SU-DHL-6 (cell line): ENCODE measurements around the gene RHEX.

ENCODE experiments used
- H2AFZ ChIP-seq: fragments of 200-600 bp; sonication (generic); 2 replicates; pipeline ENCODE4 v1.6.1; 2014; ENCODE audit warnings: low read depth, mild to moderate bottlenecking, moderate library complexity, mixed read lengths, antibody characterized with exemption, low read length; ENCODE audit not compliant: severe bottlenecking
- H3F3A ChIP-seq: fragments of 200-600 bp; shearing (Covaris generic); 2 replicates; pipeline ENCODE4 v1.6.0; 2016; ENCODE audit warnings: antibody characterized with exemption, mild to moderate bottlenecking; ENCODE audit not compliant: insufficient read depth
- H3K27ac ChIP-seq: fragments of 200-600 bp; sonication (generic); 2 replicates; pipeline ENCODE4 v1.5.1; 2016; ENCODE audit warnings: low read depth, mild to moderate bottlenecking, low read length, moderate library complexity, mixed read lengths
- H3K27me3 ChIP-seq: fragments of 200-600 bp; sonication (generic), shearing (Covaris generic); 2 replicates; pipeline ENCODE4 v1.6.0; 2014; ENCODE audit warnings: mild to moderate bottlenecking, low read length
- H3K36me3 ChIP-seq: fragments of 200-600 bp; sonication (generic); 2 replicates; pipeline ENCODE4 v1.6.1; 2014; ENCODE audit warnings: mild to moderate bottlenecking, low read length, mixed read lengths
- H3K4me2 ChIP-seq: fragments of 300-600, 200-600 bp; shearing (Covaris generic), sonication (generic); 2 replicates; pipeline ENCODE4 v1.6.0; 2014; ENCODE audit warnings: low read length, low read depth, mild to moderate bottlenecking; ENCODE audit not compliant: poor library complexity, severe bottlenecking
- H3K4me3 ChIP-seq: fragments of 200-600 bp; sonication (generic); 2 replicates; pipeline ENCODE4 v1.5.1; 2014; ENCODE audit warnings: antibody characterized with exemption, low read length, mild to moderate bottlenecking, mixed read lengths; ENCODE audit not compliant: insufficient read depth, poor library complexity, severe bottlenecking
- H3K79me2 ChIP-seq: fragments of 200-600 bp; sonication (generic); 2 replicates; pipeline ENCODE4 v1.6.1; 2014; ENCODE audit warnings: mild to moderate bottlenecking, low read length, moderate library complexity; ENCODE audit not compliant: insufficient read depth
- H3K9ac ChIP-seq: fragments of 200-600 bp; sonication (generic); 2 replicates; pipeline ENCODE4 v1.7.0; 2014; ENCODE audit warnings: mild to moderate bottlenecking, low read length
- H3K9me2 ChIP-seq: fragments of 200-600 bp; sonication (generic); replicated peaks from 2 replicates; pipeline ENCODE4 v1.6.1; 2014; ENCODE audit warnings: low read length; ENCODE audit not compliant: insufficient read depth
- H3K9me3 ChIP-seq: fragments of 200-600 bp; sonication (generic); 2 replicates; pipeline ENCODE4 v1.6.1; 2014; ENCODE audit warnings: low read length, mixed read lengths; ENCODE audit not compliant: insufficient read depth
- H4K20me1 ChIP-seq: fragments of 200-600 bp; sonication (generic); 2 replicates; pipeline ENCODE4 v1.6.1; 2014; ENCODE audit warnings: low read depth, mild to moderate bottlenecking, antibody characterized with exemption, low read length, moderate library complexity, mixed read lengths
- EZH2phosphoT487 ChIP-seq: fragments of 200-600 bp; sonication (generic), shearing (Covaris generic); conservative IDR thresholded peaks from 2 replicates; pipeline ENCODE4 v1.6.1; 2018; ENCODE audit warnings: mild to moderate bottlenecking, antibody characterized with exemption, low read length, moderate library complexity, mixed read lengths
- TF ChIP-seq, protein P1 (sequence below): fragments of 200-600 bp; sonication (generic); IDR thresholded peaks from one replicate; pipeline ENCODE4 v1.5.1; 2017; ENCODE audit warnings: antibody characterized with exemption, mild to moderate bottlenecking, low read length, moderate library complexity; ENCODE audit not compliant: insufficient read depth, poor library complexity, severe bottlenecking

The RHEX gene

DNA sequence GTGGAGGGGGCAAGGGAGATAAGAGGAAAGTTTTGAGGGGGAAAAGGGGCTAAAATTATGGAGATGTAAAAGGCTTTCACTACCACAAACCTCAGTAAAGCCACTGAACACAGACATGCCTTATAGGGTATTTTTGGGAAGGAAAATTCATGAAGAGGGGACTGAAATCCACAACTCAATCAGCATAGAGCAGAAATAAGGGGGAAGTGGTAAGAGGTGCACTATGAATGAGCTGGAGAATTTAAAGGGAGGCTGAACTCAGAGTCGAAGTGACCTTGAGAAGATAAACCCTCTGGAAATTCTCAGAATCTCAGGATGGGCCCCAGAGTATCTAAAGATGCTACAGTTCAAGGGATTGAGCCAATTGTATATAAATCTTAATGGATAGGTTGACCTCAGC is 15.3 kb downstream of the RHEX start:
- Histone ChIP-seq H3K27ac (no peak overlapping the region; the same call in 1 of the 2 replicates), H3F3A (peaks cover 3% of the 10 kb centered on the region; the same call in 1 of the 2 replicates), H4K20me1 (no peaks in the 10 kb centered on the region), H3K9me3 (no peaks in the 10 kb centered on the region), H3K79me2 (0 out of 2 replicates have a peak, but pooled peaks cover 8% of the 10 kb centered on the region), H3K36me3 (0 out of 2 replicates have a peak, but pooled peaks cover 3% of the 10 kb centered on the region), H3K4me3 (no peak overlapping the region), H3K9me2 (no peaks in the 10 kb centered on the region), H3K9ac (no peak overlapping the region), H2AFZ (no peak overlapping the region), H3K27me3 (no peaks in the 10 kb centered on the region), H3K4me2 (no peak overlapping the region)
- TF ChIP-seq, protein P1, sequence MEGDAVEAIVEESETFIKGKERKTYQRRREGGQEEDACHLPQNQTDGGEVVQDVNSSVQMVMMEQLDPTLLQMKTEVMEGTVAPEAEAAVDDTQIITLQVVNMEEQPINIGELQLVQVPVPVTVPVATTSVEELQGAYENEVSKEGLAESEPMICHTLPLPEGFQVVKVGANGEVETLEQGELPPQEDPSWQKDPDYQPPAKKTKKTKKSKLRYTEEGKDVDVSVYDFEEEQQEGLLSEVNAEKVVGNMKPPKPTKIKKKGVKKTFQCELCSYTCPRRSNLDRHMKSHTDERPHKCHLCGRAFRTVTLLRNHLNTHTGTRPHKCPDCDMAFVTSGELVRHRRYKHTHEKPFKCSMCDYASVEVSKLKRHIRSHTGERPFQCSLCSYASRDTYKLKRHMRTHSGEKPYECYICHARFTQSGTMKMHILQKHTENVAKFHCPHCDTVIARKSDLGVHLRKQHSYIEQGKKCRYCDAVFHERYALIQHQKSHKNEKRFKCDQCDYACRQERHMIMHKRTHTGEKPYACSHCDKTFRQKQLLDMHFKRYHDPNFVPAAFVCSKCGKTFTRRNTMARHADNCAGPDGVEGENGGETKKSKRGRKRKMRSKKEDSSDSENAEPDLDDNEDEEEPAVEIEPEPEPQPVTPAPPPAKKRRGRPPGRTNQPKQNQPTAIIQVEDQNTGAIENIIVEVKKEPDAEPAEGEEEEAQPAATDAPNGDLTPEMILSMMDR, result no peak
- no peak for TF ChIP-seq EZH2phosphoT487

DNA sequence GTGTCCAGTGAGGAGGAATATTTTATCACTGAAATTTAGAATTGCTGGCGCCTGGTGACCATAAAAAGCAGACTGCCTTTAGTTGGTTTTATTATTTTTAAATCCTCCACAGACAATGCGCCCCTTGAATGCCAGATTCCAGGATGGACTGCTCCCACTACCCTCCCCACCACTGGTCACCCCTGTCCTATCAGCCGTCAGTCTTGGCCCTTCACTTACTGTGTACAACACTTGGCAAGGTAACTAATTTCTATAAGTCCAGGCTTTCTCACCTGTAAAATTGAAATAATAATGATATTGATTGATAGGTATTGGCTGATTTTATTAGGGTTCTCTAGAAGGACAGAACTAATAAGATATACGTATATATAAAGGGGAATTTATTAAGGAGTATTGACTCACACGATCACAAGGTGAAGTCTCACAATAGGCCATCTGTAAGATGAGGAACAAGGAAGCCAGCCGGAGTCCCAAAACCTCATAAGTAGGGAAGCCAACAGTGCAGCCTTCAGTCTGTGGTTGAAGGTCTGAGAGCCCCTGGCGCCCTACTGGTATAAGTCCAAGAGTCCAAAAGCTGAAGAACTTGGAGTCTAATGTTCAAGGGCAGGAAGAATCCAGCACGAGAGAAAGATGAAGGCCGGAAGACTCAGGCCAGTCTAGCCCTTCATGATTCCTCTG is 17.8 kb downstream of the RHEX start:
- no peak overlapping the region for H3K4me2 ChIP-seq
- 0 out of 2 replicates have a peak, but pooled peaks cover 3% of the 10 kb centered on the region for H3K36me3 ChIP-seq
- H3K9me2 ChIP-seq, result no peaks in the 10 kb centered on the region
- no peak overlapping the region for H3K27ac ChIP-seq
- H3K79me2 ChIP-seq, result 0 out of 2 replicates have a peak, but pooled peaks cover 2% of the 10 kb centered on the region
- no peak for TF ChIP-seq EZH2phosphoT487
- TF ChIP-seq, protein P1, result no peak
- H3F3A ChIP-seq, result peaks cover 3% of the 10 kb centered on the region; the same call in 1 of the 2 replicates
- no peaks in the 10 kb centered on the region for H4K20me1 ChIP-seq
- no peaks in the 10 kb centered on the region for H3K27me3 ChIP-seq
- no peaks in the 10 kb centered on the region for H3K9me3 ChIP-seq
- no peak overlapping the region for H3K4me3 ChIP-seq
- H2AFZ ChIP-seq, result no peak overlapping the region
- no peak overlapping the region for H3K9ac ChIP-seq

DNA sequence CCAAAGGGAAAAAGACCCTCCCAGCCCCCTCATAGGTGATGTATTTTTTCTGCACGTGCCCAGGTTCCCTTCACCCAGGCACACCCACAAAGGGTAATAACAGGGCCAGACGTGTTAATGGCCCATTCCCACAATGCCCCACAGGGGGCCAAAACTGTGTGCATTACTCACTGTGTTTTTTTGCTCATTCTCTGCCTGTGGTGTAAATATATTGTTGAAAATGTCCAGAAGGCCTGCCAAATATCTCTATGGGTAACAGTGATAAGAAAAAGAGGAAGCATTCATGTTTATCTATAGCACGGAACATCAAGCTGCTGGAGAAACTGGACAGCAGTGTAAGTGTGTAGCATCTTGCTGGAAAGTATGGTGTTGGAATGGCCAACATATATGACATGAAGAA is 21.9 kb downstream of the RHEX start:
- Histone ChIP-seq H3K4me3 (no peak overlapping the region), H3K27ac (no peak overlapping the region), H3K27me3 (no peaks in the 10 kb centered on the region), H3K9me2 (no peaks in the 10 kb centered on the region), H3K9me3 (no peaks in the 10 kb centered on the region), H3K4me2 (no peak overlapping the region), H2AFZ (no peak overlapping the region), H3K79me2 (no peaks in the 10 kb centered on the region), H3F3A (no peaks in the 10 kb centered on the region; the same call in 1 of the 2 replicates), H4K20me1 (no peaks in the 10 kb centered on the region), H3K36me3 (0 out of 2 replicates have a peak, but pooled peaks cover 3% of the 10 kb centered on the region), H3K9ac (no peak overlapping the region)
- TF ChIP-seq, protein P1, result no peak
- TF ChIP-seq EZH2phosphoT487, result no peak
